Parathyroid adenoma (tissue), 2 donors: ENCODE measurements around the gene UBAC1.

Source experiments
- H2AFZ ChIP-seq: fragments of 300-600 bp; sonication (generic); one replicate; pipeline ENCODE4 v1.7.0; 2017; ENCODE audit warnings: antibody characterized with exemption, mild to moderate bottlenecking
- H3K27ac ChIP-seq: fragments of 300-600 bp; sonication (generic); one replicate; pipeline ENCODE4 v1.7.0; 2017
- H3K27me3 ChIP-seq: fragments of 300-600 bp; sonication (generic); one replicate; pipeline ENCODE4 v1.7.0; 2017; ENCODE audit warnings: low read length; ENCODE audit not compliant: control insufficient read depth, insufficient read depth
- H3K36me3 ChIP-seq: fragments of 300-600 bp; sonication (generic); one replicate; pipeline ENCODE4 v1.7.0; 2017; ENCODE audit warnings: low read length; ENCODE audit not compliant: control insufficient read depth, insufficient read depth
- H3K4me1 ChIP-seq: fragments of 300-600 bp; sonication (generic); one replicate; pipeline ENCODE4 v1.7.0; 2017; ENCODE audit warnings: control low read depth
- H3K4me2 ChIP-seq: fragments of 300-600 bp; sonication (generic); one replicate; pipeline ENCODE4 v1.7.0; 2017; ENCODE audit warnings: low read length
- H3K4me3 ChIP-seq: fragments of 300-600 bp; sonication (generic); one replicate; pipeline ENCODE4 v1.7.0; 2017; ENCODE audit warnings: low read depth, low read length
- H3K79me2 ChIP-seq: fragments of 300-600 bp; sonication (generic); one replicate; pipeline ENCODE4 v1.7.0; 2017; ENCODE audit warnings: control low read depth
- H3K9ac ChIP-seq: fragments of 300-600 bp; sonication (generic); one replicate; pipeline ENCODE4 v1.7.0; 2017; ENCODE audit warnings: mild to moderate bottlenecking
- H3K9me3 ChIP-seq: fragments of 300-600 bp; sonication (generic); one replicate; pipeline ENCODE4 v1.7.0; 2017; ENCODE audit warnings: low read length; ENCODE audit not compliant: control insufficient read depth
- TF ChIP-seq, protein P1 (sequence below): fragments of 300-600 bp; sonication (generic); IDR thresholded peaks from one replicate; pipeline ENCODE4 v1.7.0; 2017; ENCODE audit warnings: antibody characterized with exemption, mild to moderate bottlenecking
- donor health status: primary hyperparathyroidism.

Gene UBAC1

DNA sequence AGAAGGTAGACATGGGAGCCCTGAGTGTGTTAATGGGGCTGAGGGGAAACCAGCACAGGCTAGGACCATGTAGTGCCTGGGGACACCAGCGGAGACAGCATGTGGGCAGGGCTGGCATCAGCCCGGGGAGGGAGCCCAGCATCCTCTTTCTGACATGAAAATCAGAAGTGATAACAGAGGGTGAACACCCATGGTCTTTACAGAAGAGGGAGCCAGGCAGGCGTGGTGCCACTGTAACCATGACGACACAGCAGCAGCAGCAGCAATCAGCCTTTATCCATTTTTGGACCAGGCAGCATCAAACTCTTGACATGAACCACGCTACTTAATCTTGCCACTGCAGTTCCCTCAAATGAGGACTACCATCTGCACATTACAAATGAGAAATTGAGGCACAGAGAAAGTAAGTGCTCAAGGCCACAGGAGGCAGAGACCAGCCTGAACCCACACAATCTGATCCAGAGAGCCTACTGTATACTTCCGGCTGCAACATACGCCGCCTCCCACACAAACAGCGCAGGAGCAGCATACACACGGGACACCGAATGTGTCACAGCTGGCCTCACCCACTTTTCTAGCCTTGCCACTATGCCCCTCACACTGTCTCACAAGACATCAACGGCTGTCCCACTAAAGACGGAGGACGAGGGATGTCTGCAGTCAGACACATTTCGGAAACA, 77.6 kb downstream of the UBAC1 start:
- Histone ChIP-seq H3K79me2 (peaks cover 11% of the 10 kb centered on the region), H3K9me3 (no peaks in the 10 kb centered on the region), H3K27me3 (no peaks in the 10 kb centered on the region), H2AFZ (no peak overlapping the region), H3K9ac (no peak overlapping the region), H3K27ac (no peak overlapping the region), H3K4me1 (no peaks in the 10 kb centered on the region), H3K36me3 (no peaks in the 10 kb centered on the region), H3K4me3 (no peak overlapping the region), H3K4me2 (no peak overlapping the region)
- TF ChIP-seq, protein P1, sequence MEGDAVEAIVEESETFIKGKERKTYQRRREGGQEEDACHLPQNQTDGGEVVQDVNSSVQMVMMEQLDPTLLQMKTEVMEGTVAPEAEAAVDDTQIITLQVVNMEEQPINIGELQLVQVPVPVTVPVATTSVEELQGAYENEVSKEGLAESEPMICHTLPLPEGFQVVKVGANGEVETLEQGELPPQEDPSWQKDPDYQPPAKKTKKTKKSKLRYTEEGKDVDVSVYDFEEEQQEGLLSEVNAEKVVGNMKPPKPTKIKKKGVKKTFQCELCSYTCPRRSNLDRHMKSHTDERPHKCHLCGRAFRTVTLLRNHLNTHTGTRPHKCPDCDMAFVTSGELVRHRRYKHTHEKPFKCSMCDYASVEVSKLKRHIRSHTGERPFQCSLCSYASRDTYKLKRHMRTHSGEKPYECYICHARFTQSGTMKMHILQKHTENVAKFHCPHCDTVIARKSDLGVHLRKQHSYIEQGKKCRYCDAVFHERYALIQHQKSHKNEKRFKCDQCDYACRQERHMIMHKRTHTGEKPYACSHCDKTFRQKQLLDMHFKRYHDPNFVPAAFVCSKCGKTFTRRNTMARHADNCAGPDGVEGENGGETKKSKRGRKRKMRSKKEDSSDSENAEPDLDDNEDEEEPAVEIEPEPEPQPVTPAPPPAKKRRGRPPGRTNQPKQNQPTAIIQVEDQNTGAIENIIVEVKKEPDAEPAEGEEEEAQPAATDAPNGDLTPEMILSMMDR: no peak
